Mesothelial cell of epicardium (in vitro differentiated cells): Measurements from ENCODE around the gene NOS3. TPM values are rescaled to one million over a fixed set of nuclear protein-coding genes. Genes with fewer than 3 reads are reported as not detected.

Experiments
- DNase-seq, 2 experiments: peaks; one replicate each; pipeline ENCODE4 v3.0.0; 2021; ENCODE audit warnings: low spot score in 2 of 2; ENCODE audit not compliant: unreplicated experiment in 2 of 2
- H3K27ac Mint-ChIP-seq: 2 replicates; pipeline ENCODE4 v1.8.0; 2021; ENCODE audit warnings: mixed read lengths
- H3K27me3 Mint-ChIP-seq: 2 replicates; pipeline ENCODE4 v1.8.0; 2021; ENCODE audit warnings: low read depth, mixed read lengths
- H3K36me3 Mint-ChIP-seq: 2 replicates; pipeline ENCODE4 v1.8.0; 2021; ENCODE audit warnings: mixed read lengths
- H3K4me1 Mint-ChIP-seq: 2 replicates; pipeline ENCODE4 v1.8.0; 2021; ENCODE audit warnings: mixed read lengths
- H3K4me3 Mint-ChIP-seq: 2 replicates; pipeline ENCODE4 v1.8.0; 2021; ENCODE audit warnings: mild to moderate bottlenecking, moderate library complexity, mixed read lengths
- H3K9me3 Mint-ChIP-seq: 2 replicates; pipeline ENCODE4 v1.8.0; 2021; ENCODE audit warnings: mixed read lengths
- total RNA-seq: library from RNA; stranded (reverse); gene quantifications from 3 replicates; pipeline ENCODE4 v1.2.1, GENCODE V29; 2021
- TF ChIP-seq, protein P1 (sequence below): fragments of 200-600 bp; sonication (generic); IDR thresholded peaks from one replicate; pipeline ENCODE4 v1.5.0; 2021; ENCODE audit warnings: antibody characterized with exemption; ENCODE audit not compliant: unreplicated experiment

Gene NOS3
- total RNA-seq, 1 donor from 2014 or later = 6.0 TPM

DNA sequence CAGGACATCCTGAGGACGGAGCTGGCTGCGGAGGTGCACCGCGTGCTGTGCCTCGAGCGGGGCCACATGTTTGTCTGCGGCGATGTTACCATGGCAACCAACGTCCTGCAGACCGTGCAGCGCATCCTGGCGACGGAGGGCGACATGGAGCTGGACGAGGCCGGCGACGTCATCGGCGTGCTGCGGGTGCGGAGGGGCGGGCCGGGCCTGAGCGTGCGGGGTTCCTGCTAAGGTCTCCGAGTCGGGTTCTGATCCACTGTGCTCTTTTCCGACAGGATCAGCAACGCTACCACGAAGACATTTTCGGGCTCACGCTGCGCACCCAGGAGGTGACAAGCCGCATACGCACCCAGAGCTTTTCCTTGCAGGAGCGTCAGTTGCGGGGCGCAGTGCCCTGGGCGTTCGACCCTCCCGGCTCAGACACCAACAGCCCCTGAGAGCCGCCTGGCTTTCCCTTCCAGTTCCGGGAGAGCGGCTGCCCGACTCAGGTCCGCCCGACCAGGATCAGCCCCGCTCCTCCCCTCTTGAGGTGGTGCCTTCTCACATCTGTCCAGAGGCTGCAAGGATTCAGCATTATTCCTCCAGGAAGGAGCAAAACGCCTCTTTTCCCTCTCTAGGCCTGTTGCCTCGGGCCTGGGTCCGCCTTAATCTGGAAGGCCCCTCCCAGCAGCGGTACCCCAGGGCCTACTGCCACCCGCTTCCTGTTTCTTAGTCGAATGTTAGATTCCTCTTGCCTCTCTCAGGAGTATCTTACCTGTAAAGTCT is 23.1 kb downstream of the NOS3 start:
- TF ChIP-seq, protein P1, sequence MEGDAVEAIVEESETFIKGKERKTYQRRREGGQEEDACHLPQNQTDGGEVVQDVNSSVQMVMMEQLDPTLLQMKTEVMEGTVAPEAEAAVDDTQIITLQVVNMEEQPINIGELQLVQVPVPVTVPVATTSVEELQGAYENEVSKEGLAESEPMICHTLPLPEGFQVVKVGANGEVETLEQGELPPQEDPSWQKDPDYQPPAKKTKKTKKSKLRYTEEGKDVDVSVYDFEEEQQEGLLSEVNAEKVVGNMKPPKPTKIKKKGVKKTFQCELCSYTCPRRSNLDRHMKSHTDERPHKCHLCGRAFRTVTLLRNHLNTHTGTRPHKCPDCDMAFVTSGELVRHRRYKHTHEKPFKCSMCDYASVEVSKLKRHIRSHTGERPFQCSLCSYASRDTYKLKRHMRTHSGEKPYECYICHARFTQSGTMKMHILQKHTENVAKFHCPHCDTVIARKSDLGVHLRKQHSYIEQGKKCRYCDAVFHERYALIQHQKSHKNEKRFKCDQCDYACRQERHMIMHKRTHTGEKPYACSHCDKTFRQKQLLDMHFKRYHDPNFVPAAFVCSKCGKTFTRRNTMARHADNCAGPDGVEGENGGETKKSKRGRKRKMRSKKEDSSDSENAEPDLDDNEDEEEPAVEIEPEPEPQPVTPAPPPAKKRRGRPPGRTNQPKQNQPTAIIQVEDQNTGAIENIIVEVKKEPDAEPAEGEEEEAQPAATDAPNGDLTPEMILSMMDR = no peak
- DNase-seq = peak in 1 of 2 experiments; percentile 66
- Mint-ChIP-seq H3K4me3 (peak overlapping the region; percentile 43), H3K27ac (no peak overlapping the region), H3K27me3 (peaks cover 45% of the 10 kb centered on the region), H3K4me1 (peaks cover 32% of the 10 kb centered on the region), H3K36me3 (peaks cover 6% of the 10 kb centered on the region), H3K9me3 (no peaks in the 10 kb centered on the region)

DNA sequence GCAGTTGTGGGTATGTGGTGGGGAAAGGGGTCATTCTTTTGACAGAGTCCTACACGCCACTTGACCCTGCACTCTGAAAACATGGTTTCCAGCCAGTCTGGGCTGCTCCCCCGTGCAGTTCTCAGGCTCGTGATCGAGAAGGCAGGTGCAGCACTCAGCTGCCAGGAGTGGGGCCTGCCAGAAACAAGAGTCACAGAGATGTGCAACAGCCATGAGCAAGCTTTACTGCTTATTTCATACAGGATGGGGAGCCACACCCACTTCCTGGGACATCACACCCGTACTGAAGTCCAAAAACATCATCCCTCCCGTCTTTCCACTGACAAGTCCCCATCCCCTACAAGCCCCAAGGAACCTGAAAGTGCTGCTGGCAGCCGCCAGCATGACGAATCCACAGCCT is 24.1 kb downstream of the NOS3 start:
- no peak for DNase-seq
- H3K27me3 Mint-ChIP-seq = peaks cover 52% of the 10 kb centered on the region
- no peak overlapping the region for H3K4me3 Mint-ChIP-seq
- no peaks in the 10 kb centered on the region for H3K9me3 Mint-ChIP-seq
- no peak overlapping the region for H3K27ac Mint-ChIP-seq
- H3K4me1 Mint-ChIP-seq = peaks cover 39% of the 10 kb centered on the region
- H3K36me3 Mint-ChIP-seq = peaks cover 6% of the 10 kb centered on the region
- TF ChIP-seq, protein P1 = no peak

DNA sequence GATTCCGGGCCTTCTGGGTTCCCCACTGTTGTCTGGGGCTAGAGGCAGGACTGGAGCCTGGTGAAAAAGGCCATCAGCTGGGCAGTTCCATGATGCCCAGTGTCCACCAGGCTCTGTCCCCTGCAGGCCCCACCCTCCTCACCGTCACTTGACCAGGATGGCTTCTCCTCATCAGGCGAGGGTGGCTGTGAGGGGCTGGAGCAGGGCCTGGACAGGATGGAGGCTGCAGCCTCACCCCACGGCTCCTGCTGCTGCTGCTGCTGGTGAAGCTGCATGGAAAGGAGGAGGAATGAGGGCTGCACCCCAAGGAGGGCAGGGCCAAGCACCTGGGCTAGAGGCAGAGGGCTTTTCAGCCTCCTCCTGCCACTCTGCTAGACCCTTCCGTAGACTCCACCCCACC is 25.1 kb downstream of the NOS3 start:
- TF ChIP-seq, protein P1 = no peak
- H3K27me3 Mint-ChIP-seq = peaks cover 60% of the 10 kb centered on the region
- H3K4me1 Mint-ChIP-seq = peaks cover 39% of the 10 kb centered on the region

DNA sequence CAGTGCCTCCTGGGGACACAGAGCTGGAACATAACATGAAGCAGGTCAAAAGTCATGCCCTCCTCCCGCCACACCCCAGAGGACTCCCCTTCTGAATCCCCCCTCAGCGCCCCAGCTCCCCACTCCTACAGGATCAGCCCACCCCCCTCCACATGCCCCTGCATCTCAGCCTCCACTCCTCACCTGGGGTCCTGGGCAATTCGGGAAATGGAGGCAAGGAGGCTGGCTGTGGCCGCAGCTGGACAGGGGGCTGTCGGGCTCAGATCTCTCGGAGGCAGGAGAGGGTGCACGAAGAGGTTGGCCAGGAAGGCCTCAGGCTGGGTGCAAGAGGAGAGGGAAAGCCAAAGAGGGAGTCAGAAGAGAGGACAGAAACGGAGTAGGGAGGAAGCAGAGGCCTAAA is 25.7 kb downstream of the NOS3 start:
- H3K27ac Mint-ChIP-seq = no peak overlapping the region
- TF ChIP-seq, protein P1 = no peak
- H3K4me3 Mint-ChIP-seq = no peak overlapping the region
- peaks cover 6% of the 10 kb centered on the region for H3K36me3 Mint-ChIP-seq
- DNase-seq = no peak
- H3K4me1 Mint-ChIP-seq = peaks cover 38% of the 10 kb centered on the region
- H3K9me3 Mint-ChIP-seq = no peaks in the 10 kb centered on the region
- H3K27me3 Mint-ChIP-seq = peaks cover 61% of the 10 kb centered on the region

More for the DNA sequence above, 25.1 kb downstream of the NOS3 start:
- DNase-seq = no peak
- Mint-ChIP-seq H3K9me3 (no peaks in the 10 kb centered on the region), H3K4me3 (no peak overlapping the region), H3K27ac (no peak overlapping the region), H3K36me3 (peaks cover 6% of the 10 kb centered on the region)

DNA sequence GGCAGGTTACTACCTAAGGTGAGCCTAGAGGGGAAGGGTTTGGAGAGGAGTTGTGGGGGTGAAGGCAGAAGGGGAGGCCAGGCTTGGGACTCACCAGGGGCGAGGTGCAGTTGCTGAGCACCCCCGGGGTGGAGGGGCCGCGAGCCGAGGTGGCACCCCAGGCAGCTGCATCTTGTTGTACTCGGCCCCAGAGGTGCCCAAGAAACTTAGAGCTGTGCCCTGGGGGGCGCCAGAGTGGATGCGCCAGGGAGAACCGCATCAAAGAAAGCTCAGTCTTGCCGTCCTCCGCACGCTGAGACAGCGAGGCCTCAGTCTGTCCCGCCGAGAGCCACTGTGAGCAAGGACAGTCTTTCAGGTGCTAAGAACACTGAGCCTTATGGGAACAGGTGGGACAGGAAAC is 26.1 kb downstream of the NOS3 start:
- no peak overlapping the region for H3K4me3 Mint-ChIP-seq
- peaks cover 59% of the 10 kb centered on the region for H3K27me3 Mint-ChIP-seq
- H3K4me1 Mint-ChIP-seq = peaks cover 35% of the 10 kb centered on the region
- no peaks in the 10 kb centered on the region for H3K9me3 Mint-ChIP-seq
- H3K36me3 Mint-ChIP-seq = peaks cover 6% of the 10 kb centered on the region
- H3K27ac Mint-ChIP-seq = no peak overlapping the region
- TF ChIP-seq, protein P1 = no peak
- DNase-seq = no peak
